Colonic mucosa (tissue), 4 donors: ENCODE data around the gene UNC5B. TPM values are rescaled to one million over a fixed set of nuclear protein-coding genes. Genes with fewer than 3 reads are reported as not detected.

ENCODE experiments used
- DNase-seq: peaks from one replicate; pipeline ENCODE4 v3.0.0-alpha.2; 2020
- H3K27ac ChIP-seq: fragments of 200-600 bp; one replicate; pipeline ENCODE4 v1.8.0; 2021
- H3K27me3 ChIP-seq: fragments of 200-600 bp; one replicate; pipeline ENCODE4 v1.8.0; 2021
- H3K36me3 ChIP-seq: fragments of 200-600 bp; one replicate; pipeline ENCODE4 v1.8.0; 2021
- H3K4me1 ChIP-seq: fragments of 200-600 bp; one replicate; pipeline ENCODE4 v1.8.0; 2021; ENCODE audit warnings: mild to moderate bottlenecking
- H3K4me3 ChIP-seq: fragments of 200-600 bp; one replicate; pipeline ENCODE4 v1.8.0; 2021
- H3K9ac ChIP-seq, 2 donors: one replicate each; pipeline ENCODE4 v1.7.0; 2013; ENCODE audit warnings: control low read depth in 2 of 2, low read depth in 2 of 2, low read length in 2 of 2
- H3K9me3 ChIP-seq: fragments of 200-600 bp; one replicate; pipeline ENCODE4 v1.8.0; 2021
- CTCF ChIP-seq: fragments of 200-600 bp; IDR thresholded peaks from one replicate; pipeline ENCODE4 v1.8.0; 2022; ENCODE audit warnings: antibody characterized with exemption, mild to moderate bottlenecking
- intact Hi-C: fragments of 100-400 bp; cut with DNase I; formaldehyde crosslinking; loops from one replicate; pipeline ENCODE4 v1.14.1; 2022
- total RNA-seq, 2 donors: library from RNA; stranded (reverse); fragmentation: NEBNext Ultra II Directional in 1 of 2; extraction: Animal tissue kit (Norgen Biotek cat#: 25700) in 1 of 2; gene quantifications; one replicate each; pipeline ENCODE4 v1.2.1, GENCODE V29; 2021
- donor health status: healthy.
- donor health status: DM: no; HTN: no; CAD: no.
- donor health status: DM: no; HTN: no; CAD: no.

Gene UNC5B
- total RNA-seq, 2 donors from 2014 or later = 18.4 to 18.5 TPM

GRCh38 chr10:71274901-71275796 lies 62.8 kb downstream of the UNC5B start:
- H3K36me3 ChIP-seq = no peaks in the 10 kb centered on the region
- no peak for TF ChIP-seq CTCF
- H3K4me3 ChIP-seq = no peak overlapping the region
- DNase-seq = no peak
- H3K27ac ChIP-seq = no peak overlapping the region
- intact Hi-C loops = no loop called here
- no peaks in the 10 kb centered on the region for H3K4me1 ChIP-seq
- no peak overlapping the region for H3K9ac ChIP-seq
- H3K9me3 ChIP-seq = no peaks in the 10 kb centered on the region
- H3K27me3 ChIP-seq = no peaks in the 10 kb centered on the region

- DNase-seq = no peak
- no peak overlapping the region for H3K27ac ChIP-seq
- H3K4me1 ChIP-seq = no peaks in the 10 kb centered on the region
- H3K9ac ChIP-seq = no peak overlapping the region
- no peaks in the 10 kb centered on the region for H3K36me3 ChIP-seq
- H3K9me3 ChIP-seq = no peaks in the 10 kb centered on the region
- H3K4me3 ChIP-seq = no peak overlapping the region
- no peaks in the 10 kb centered on the region for H3K27me3 ChIP-seq
- no peak for TF ChIP-seq CTCF
- intact Hi-C loops = no loop called here
These were observed 64.5 kb downstream of the UNC5B start for GRCh38 chr10:71276873-71277272.

DNA sequence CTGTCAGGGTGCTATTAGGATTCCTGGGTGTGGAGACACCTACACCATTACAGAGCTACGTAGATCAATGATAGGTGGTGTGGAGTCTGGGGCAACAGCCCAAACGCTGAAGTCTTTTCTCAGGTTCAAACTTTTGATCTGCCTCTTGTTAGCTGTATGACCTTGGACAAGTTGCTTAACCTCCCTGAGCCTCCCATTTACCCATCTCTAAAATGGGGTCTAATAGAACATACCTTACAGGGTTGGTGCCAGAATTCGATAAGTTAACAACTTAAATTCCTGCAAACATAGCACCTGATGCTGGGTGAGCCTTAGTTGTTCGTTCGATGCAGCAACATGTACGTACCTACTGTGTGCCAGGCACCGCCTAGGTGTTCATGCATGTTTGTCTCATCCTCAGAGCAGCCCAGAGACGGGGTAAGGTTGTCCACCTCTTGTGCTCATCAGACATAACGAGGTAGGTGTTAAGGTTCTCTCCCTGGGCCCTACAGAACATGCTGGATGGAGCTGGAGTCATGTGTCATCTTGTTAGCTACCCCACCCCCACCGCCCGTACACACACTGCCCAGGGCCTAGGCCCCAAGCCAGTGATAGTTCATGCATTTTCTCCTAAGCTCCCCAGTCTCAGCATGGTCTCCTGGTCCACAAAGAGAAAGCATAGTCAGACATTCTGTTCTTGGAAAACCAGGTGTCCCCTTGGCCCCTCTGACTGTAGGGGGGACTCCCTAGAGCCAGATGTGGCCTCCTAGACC lies 65.7 kb downstream of the UNC5B start:
- intact Hi-C loops = no loop called here
- Histone ChIP-seq H3K9me3 (no peaks in the 10 kb centered on the region), H3K9ac (no peak overlapping the region), H3K4me1 (no peaks in the 10 kb centered on the region), H3K27me3 (no peaks in the 10 kb centered on the region), H3K27ac (no peak overlapping the region), H3K36me3 (no peaks in the 10 kb centered on the region), H3K4me3 (no peak overlapping the region)
- DNase-seq = no peak
- TF ChIP-seq CTCF = no peak

DNA sequence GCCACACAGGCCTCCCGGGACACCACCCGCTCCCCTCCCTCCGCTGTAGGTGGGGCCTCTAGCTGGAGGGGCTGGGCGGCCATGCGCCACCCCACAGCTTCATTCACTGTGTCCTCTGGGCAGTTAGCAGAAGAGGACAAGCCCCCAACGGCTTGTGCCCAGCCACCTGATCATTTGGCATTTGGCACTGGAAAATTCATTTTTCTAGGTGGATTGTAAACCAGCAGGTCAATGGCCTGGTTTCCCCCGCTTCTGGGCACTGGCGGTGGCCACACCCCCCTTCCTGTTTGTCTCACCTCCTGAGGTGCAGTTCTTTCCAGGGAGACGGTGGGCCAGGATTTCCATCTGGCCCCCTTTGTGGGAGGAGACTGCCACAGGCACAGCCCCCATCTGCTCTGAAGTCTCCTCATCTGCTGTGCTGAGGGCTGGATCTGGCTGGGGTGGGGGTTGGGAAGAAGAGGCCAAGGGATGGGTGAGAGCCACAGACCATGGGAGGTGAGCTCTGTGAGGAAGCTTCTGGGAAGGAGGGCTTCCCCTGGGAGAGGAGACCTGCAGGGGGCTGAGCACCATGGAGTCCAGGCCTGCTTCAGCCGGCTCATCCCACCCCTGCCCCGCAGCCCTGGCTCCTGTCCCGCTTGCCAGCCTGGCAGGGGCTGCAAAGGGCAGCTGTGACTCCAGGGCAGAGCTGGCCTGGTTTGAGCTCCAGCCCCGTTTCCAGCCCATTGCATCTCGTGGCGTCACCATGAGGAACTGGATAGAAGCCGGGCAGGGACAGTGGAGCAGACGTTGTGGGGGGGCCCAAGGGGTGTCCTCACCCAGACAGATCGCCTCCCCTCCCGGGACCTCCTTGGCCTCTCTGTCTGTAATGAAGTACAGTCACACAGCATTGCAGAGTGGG lies 66.6 kb downstream of the UNC5B start:
- no peak for DNase-seq
- no peaks in the 10 kb centered on the region for H3K9me3 ChIP-seq
- no peak overlapping the region for H3K27ac ChIP-seq
- H3K36me3 ChIP-seq = no peaks in the 10 kb centered on the region
- H3K9ac ChIP-seq = no peak overlapping the region
- no peaks in the 10 kb centered on the region for H3K27me3 ChIP-seq
- TF ChIP-seq CTCF = no peak
- intact Hi-C loops = no loop called here
- H3K4me3 ChIP-seq = no peak overlapping the region
- H3K4me1 ChIP-seq = no peaks in the 10 kb centered on the region

DNA sequence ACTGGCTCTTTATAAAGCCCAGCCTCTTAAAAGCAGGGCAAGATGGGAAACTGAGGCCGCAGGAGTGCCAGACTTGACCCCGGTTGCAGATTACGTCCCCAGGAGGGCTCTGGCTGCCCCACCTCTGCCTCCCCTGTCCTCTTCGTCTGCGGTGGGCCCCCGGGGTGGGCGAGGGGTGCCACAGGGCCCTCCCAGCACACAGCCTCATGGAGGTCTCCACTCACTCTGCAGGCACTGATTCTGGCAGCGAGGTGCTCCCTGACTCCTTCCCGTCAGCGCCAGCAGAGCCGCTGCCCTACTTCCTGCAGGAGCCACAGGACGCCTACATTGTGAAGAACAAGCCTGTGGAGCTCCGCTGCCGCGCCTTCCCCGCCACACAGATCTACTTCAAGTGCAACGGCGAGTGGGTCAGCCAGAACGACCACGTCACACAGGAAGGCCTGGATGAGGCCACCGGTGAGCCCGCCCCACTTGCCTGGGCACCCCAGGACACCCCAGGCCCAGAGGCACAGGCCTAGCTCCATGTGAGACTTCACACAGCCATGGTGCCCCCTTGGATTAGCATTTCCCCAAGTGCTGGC lies 67.3 kb downstream of the UNC5B start:
- Histone ChIP-seq H3K9ac (no peak overlapping the region), H3K27me3 (no peaks in the 10 kb centered on the region), H3K27ac (no peak overlapping the region), H3K36me3 (no peaks in the 10 kb centered on the region), H3K4me3 (no peak overlapping the region), H3K9me3 (no peaks in the 10 kb centered on the region), H3K4me1 (no peaks in the 10 kb centered on the region)
- no peak for DNase-seq
- TF ChIP-seq CTCF = no peak
- intact Hi-C loops = loop anchor here (5.0 kb wide), 1 partner anchor 352 kb away; no protein-coding TSS in a partner anchor
